ENCODE measurements around the gene EZH1. TPM values are rescaled to one million over a fixed set of nuclear protein-coding genes. Genes with fewer than 3 reads are reported as not detected.
"Not testable (repeated sequence)": the region's sequence is repeated elsewhere in the genome, so short reads cannot be mapped to it uniquely, and the experiment has no call there.

EZH1 gene
- total RNA-seq, 2 experiments from 2014 or later, result 31.9 to 34.0 TPM

GRCh38 chr17:42744283-42744805, 496 bp downstream of the EZH1 start:
- peaks cover 6% of the 10 kb centered on the region for H3K27me3 Mint-ChIP-seq (ENCODE audit: low read depth)
- intact Hi-C loops (cut with micrococcal nuclease), result loop anchor here (1.0 to 10.0 kb wide), 5 partner anchors 54 to 1480 kb away; partner anchors contain the start of genes BECN1, CNTD1 and COA3
- no peaks in the 10 kb centered on the region for H3K36me3 Mint-ChIP-seq (ENCODE audit: low read depth)
- CTCF ChIA-PET, result interaction anchor here (1.0 to 1.2 kb wide), 2 partner anchors 80 to 166 kb away, joined by 3 to 4 read pairs; partner anchors contain the start of gene BECN1
- H3K9me3 Mint-ChIP-seq, result no peaks in the 10 kb centered on the region
- H3K4me3 Mint-ChIP-seq, result peak overlapping the region; percentile 90
- DNase-seq, result peak; percentile 85
- peaks cover 21% of the 10 kb centered on the region for H3K4me1 Mint-ChIP-seq (ENCODE audit: low read depth)
- peak overlapping the region; percentile 93 for H3K27ac Mint-ChIP-seq

- Mint-ChIP-seq H3K9me3 (no peaks in the 10 kb centered on the region), H3K4me3 (peak overlapping the region; percentile 90), H3K27ac (peak overlapping the region; percentile 93), H3K27me3 (ENCODE audit: low read depth) (peaks cover 6% of the 10 kb centered on the region), H3K36me3 (ENCODE audit: low read depth) (no peaks in the 10 kb centered on the region), H3K4me1 (ENCODE audit: low read depth) (peaks cover 21% of the 10 kb centered on the region)
- CTCF ChIA-PET, result interaction anchor here (0.8 to 1.2 kb wide), 4 partner anchors 16 to 165 kb away, joined by 3 to 4 read pairs (median 4); partner anchors contain the start of gene BECN1
- DNase-seq, result no peak
- intact Hi-C loops (cut with micrococcal nuclease), result loop anchor here (1.0 to 10.0 kb wide), 5 partner anchors 55 to 1481 kb away; partner anchors contain the start of genes BECN1, CNTD1 and COA3
These were observed 1.1 kb downstream of the EZH1 start for GRCh38 chr17:42743595-42744282.

- H3K9me3 Mint-ChIP-seq, result not testable (repeated sequence)
These were observed 1.9 kb downstream of the EZH1 start for GRCh38 chr17:42742916-42743315.

DNA sequence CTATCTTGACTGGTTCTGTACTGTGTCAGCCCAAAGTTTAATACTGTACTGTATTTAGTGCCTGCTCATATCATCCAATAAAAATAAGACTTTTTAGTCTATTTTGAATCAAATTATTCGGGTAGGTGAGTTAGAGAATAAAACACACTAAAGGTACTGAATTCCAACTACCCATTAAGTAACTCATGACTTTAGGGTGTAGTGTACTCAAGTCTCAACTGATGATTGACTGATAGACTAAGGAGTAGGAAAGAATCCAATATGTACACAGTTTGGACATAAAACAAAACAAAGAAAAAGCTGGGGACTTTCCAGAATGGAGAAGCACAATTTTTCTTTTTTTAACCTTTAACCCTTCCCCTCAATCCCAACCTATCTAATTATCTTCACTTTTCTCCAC, 4.1 kb downstream of the EZH1 start:
- CTCF ChIA-PET, result no interaction called here
- no peaks in the 10 kb centered on the region for H3K27me3 Mint-ChIP-seq (ENCODE audit: low read depth)
- no peak for DNase-seq
- H3K36me3 Mint-ChIP-seq (ENCODE audit: low read depth), result no peaks in the 10 kb centered on the region
- H3K9me3 Mint-ChIP-seq, result no peaks in the 10 kb centered on the region
- no peak overlapping the region for H3K27ac Mint-ChIP-seq
- intact Hi-C loops (cut with micrococcal nuclease), result loop anchor here (10.0 kb wide), 1 partner anchor 1484 kb away; no protein-coding TSS in a partner anchor
- peaks cover 21% of the 10 kb centered on the region for H3K4me1 Mint-ChIP-seq (ENCODE audit: low read depth)
- no peak overlapping the region for H3K4me3 Mint-ChIP-seq

More at GRCh38 chr17:42742916-42743315, 1.9 kb downstream of the EZH1 start:
- intact Hi-C loops (cut with micrococcal nuclease), result loop anchor here (10.0 kb wide), 1 partner anchor 1482 kb away; no protein-coding TSS in a partner anchor
- H3K4me3 Mint-ChIP-seq; H3K27ac Mint-ChIP-seq; H3K27me3 Mint-ChIP-seq (ENCODE audit: low read depth); DNase-seq; H3K36me3 Mint-ChIP-seq (ENCODE audit: low read depth): not testable (repeated sequence)
- CTCF ChIA-PET, result interaction anchor here (0.5 to 1.2 kb wide), 4 partner anchors 17 to 269 kb away, joined by 3 to 4 read pairs (median 4); no protein-coding TSS in a partner anchor
- peaks cover 21% of the 10 kb centered on the region for H3K4me1 Mint-ChIP-seq (ENCODE audit: low read depth)

DNA sequence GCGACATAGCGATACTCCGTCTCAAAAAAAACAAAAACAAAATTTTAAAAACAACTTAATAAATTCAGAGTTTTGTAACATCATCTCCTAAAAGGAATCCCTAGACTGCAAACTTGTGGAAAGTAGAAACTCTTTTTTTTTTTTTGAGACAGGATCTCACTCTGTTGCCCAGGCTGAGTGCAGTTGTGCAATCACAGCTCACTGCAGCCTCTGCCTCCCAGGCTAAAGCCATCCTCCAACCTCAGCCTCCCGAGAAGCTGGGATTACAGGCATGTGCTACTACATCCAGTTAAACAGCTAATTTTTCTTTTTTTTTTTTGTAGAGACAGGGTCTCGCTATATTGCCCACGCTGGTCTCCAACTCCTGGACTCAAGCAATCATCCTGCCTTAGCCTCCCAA, 19.7 kb downstream of the EZH1 start:
- CTCF ChIA-PET, result interaction anchor here (0.6 to 1.3 kb wide), 4 partner anchors 29 to 73 kb away, joined by 3 to 4 read pairs (median 3); no protein-coding TSS in a partner anchor
- intact Hi-C loops (cut with micrococcal nuclease), result no loop called here
- no peaks in the 10 kb centered on the region for H3K27me3 Mint-ChIP-seq (ENCODE audit: low read depth)
- H3K9me3 Mint-ChIP-seq, result no peaks in the 10 kb centered on the region
- peaks cover 23% of the 10 kb centered on the region for H3K36me3 Mint-ChIP-seq (ENCODE audit: low read depth)
- H3K4me3 Mint-ChIP-seq, result no peak overlapping the region
- no peaks in the 10 kb centered on the region for H3K4me1 Mint-ChIP-seq (ENCODE audit: low read depth)
- DNase-seq, result no peak
- no peak overlapping the region for H3K27ac Mint-ChIP-seq

- no peaks in the 10 kb centered on the region for H3K27me3 Mint-ChIP-seq (ENCODE audit: low read depth)
- no peak overlapping the region for H3K27ac Mint-ChIP-seq
- H3K9me3 Mint-ChIP-seq, result no peaks in the 10 kb centered on the region
- intact Hi-C loops (cut with micrococcal nuclease), result no loop called here
- H3K36me3 Mint-ChIP-seq (ENCODE audit: low read depth), result peaks cover 28% of the 10 kb centered on the region
- H3K4me1 Mint-ChIP-seq (ENCODE audit: low read depth), result no peaks in the 10 kb centered on the region
- CTCF ChIA-PET, result no interaction called here
- no peak overlapping the region for H3K4me3 Mint-ChIP-seq
- DNase-seq, result no peak
These were observed 21.2 kb downstream of the EZH1 start for GRCh38 chr17:42723636-42724035.

DNA sequence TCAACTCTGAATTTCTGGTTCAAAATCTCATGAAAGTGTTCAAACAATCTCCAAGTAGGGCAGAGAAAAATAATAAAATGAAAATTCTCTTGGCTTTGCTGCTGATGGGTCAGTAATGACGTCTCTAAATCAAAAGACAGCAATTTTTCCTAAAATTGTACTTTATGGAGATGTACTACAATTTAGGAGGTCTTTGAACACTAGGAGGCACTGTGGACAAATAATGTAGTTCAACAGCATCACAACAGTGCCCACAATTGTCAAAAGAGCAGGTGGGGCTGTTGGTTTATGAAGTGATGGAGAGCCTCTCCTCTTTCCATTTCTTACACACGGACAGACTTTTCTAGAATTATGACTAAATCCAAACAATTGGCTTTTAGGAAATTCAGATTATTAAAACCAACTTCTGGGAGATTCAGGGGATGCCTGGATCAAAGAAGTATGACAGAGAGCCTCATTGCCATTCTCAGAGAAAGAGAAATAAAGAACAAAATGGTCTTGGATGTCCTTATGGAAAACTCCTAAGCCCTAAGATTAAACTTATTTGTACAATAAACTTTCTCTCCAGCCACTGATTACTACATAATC, 23.8 kb downstream of the EZH1 start:
- Mint-ChIP-seq H3K36me3 (ENCODE audit: low read depth) (peaks cover 44% of the 10 kb centered on the region), H3K4me3 (no peak overlapping the region), H3K4me1 (ENCODE audit: low read depth) (no peaks in the 10 kb centered on the region), H3K9me3 (no peaks in the 10 kb centered on the region), H3K27ac (no peak overlapping the region), H3K27me3 (ENCODE audit: low read depth) (no peaks in the 10 kb centered on the region)
- CTCF ChIA-PET, result interaction anchor here (1.0 to 1.3 kb wide), 2 partner anchors 43 kb away, joined by 7 to 9 read pairs; no protein-coding TSS in a partner anchor
- intact Hi-C loops (cut with micrococcal nuclease), result loop anchor here (1.0 to 2.0 kb wide), 5 partner anchors 42 to 277 kb away; partner anchors contain the start of genes BECN1 and RPL27
- DNase-seq, result peak; percentile 35

GRCh38 chr17:42709561-42709960, 35.3 kb downstream of the EZH1 start:
- Mint-ChIP-seq H3K9me3 (no peaks in the 10 kb centered on the region), H3K4me1 (ENCODE audit: low read depth) (peaks cover 27% of the 10 kb centered on the region), H3K36me3 (ENCODE audit: low read depth) (peaks cover 54% of the 10 kb centered on the region), H3K4me3 (no peak overlapping the region), H3K27me3 (ENCODE audit: low read depth) (no peaks in the 10 kb centered on the region), H3K27ac (no peak overlapping the region)
- DNase-seq, result no peak
- CTCF ChIA-PET, result interaction anchor here (1.2 kb wide), 1 partner anchor 131 kb away, joined by 4 read pairs; no protein-coding TSS in a partner anchor
- intact Hi-C loops (cut with micrococcal nuclease), result loop anchor here (10.0 kb wide), 1 partner anchor 55 kb away; the partner anchor contains the start of gene RAMP2

- CTCF ChIA-PET, result interaction anchor here (1.2 to 1.4 kb wide), 2 partner anchors 29 to 130 kb away, joined by 3 to 4 read pairs; no protein-coding TSS in a partner anchor
- peaks cover 29% of the 10 kb centered on the region for H3K4me1 Mint-ChIP-seq (ENCODE audit: low read depth)
- intact Hi-C loops (cut with micrococcal nuclease), result loop anchor here (10.0 kb wide), 1 partner anchor 56 kb away; the partner anchor contains the start of gene RAMP2
- DNase-seq, result no peak
- H3K27ac Mint-ChIP-seq, result no peak overlapping the region
- no peaks in the 10 kb centered on the region for H3K9me3 Mint-ChIP-seq
- peaks cover 60% of the 10 kb centered on the region for H3K36me3 Mint-ChIP-seq (ENCODE audit: low read depth)
- H3K4me3 Mint-ChIP-seq, result no peak overlapping the region
- H3K27me3 Mint-ChIP-seq (ENCODE audit: low read depth), result no peaks in the 10 kb centered on the region
These were observed 36.3 kb downstream of the EZH1 start for GRCh38 chr17:42708588-42708987.

- peak; percentile 45 for DNase-seq
- peaks cover 29% of the 10 kb centered on the region for H3K4me1 Mint-ChIP-seq (ENCODE audit: low read depth)
- H3K9me3 Mint-ChIP-seq, result no peaks in the 10 kb centered on the region
- H3K27me3 Mint-ChIP-seq (ENCODE audit: low read depth), result no peaks in the 10 kb centered on the region
- no peak overlapping the region for H3K4me3 Mint-ChIP-seq
- H3K36me3 Mint-ChIP-seq (ENCODE audit: low read depth), result peaks cover 61% of the 10 kb centered on the region
- intact Hi-C loops (cut with micrococcal nuclease), result loop anchor here (10.0 kb wide), 1 partner anchor 58 kb away; the partner anchor contains the start of gene RAMP2
- CTCF ChIA-PET, result interaction anchor here (0.6 kb wide), 1 partner anchor 40 kb away, joined by 9 read pairs; no protein-coding TSS in a partner anchor
- no peak overlapping the region for H3K27ac Mint-ChIP-seq
These were observed 38.1 kb downstream of the EZH1 start for GRCh38 chr17:42706732-42707131.

DNA sequence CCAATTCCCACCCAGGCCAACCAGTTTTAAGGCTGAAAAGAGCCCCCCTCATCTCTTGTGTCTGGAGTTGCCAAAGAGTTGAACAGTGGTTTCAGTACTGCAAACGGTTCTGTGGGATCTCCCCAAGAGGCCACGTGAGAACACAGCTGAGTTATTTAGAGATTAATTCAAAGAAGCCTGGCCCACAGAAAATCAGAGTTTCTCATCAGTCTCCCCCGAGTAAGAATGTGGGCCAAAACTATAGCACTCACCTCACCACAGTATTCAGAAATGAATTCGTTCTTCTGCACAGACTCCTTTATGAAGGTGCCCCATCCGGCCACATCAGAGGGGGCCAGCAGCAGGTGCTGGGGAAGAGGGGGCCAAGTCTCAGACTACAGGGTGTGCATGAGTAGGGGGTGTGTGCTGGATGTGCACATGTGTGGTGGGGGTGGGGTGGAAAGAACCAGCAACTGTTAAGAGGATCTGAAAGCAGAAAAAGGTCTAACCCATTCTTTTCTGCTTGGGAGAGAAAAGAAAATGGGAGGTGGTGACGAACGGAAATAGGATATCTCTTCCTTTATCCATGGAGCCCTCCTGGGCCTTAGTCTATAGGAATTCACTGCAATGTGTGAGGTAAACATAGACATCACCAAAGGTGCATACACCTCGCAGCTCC, 39.9 kb downstream of the EZH1 start:
- Mint-ChIP-seq H3K27ac (no peak overlapping the region), H3K36me3 (ENCODE audit: low read depth) (peaks cover 50% of the 10 kb centered on the region), H3K27me3 (ENCODE audit: low read depth) (no peaks in the 10 kb centered on the region), H3K9me3 (no peaks in the 10 kb centered on the region), H3K4me3 (no peak overlapping the region), H3K4me1 (ENCODE audit: low read depth) (peaks cover 29% of the 10 kb centered on the region)
- intact Hi-C loops (cut with micrococcal nuclease), result loop anchor here (2.0 to 10.0 kb wide), 2 partner anchors 26 to 60 kb away; partner anchors contain the start of gene RAMP2
- DNase-seq, result peak; percentile 83
- CTCF ChIA-PET, result interaction anchor here (0.6 to 1.3 kb wide), 2 partner anchors 55 to 164 kb away, joined by 3 to 6 read pairs; no protein-coding TSS in a partner anchor

All from activated naive CD4-positive, alpha-beta T cell treated with anti-CD3 and anti-CD28 coated beads for 36 hours (primary cell).